ENCODE measurements around the gene COL1A2. TPM values are rescaled to one million over a fixed set of nuclear protein-coding genes. Genes with fewer than 3 reads are reported as not detected.

The COL1A2 gene
- total RNA-seq, 6 donors from 2014 or later: 40.0 to 607 (median 204) TPM

- H3K27me3 ChIP-seq: no peaks in the 10 kb centered on the region
- H3K9me3 ChIP-seq: no peaks in the 10 kb centered on the region
- no peak for ATAC-seq (ENCODE audit: low FRiP score in 2 of 2)
- H3K27ac ChIP-seq: no peak overlapping the region
- no peaks in the 10 kb centered on the region for H3K4me1 ChIP-seq
- TF ChIP-seq POLR2AphosphoS5 (IDR thresholded peaks at IDR 0.05) (no peak), POLR2A (IDR thresholded peaks at IDR 0.05) (no peak), EP300 (IDR thresholded peaks at IDR 0.05) (no peak)
- TF ChIP-seq, protein P1, sequence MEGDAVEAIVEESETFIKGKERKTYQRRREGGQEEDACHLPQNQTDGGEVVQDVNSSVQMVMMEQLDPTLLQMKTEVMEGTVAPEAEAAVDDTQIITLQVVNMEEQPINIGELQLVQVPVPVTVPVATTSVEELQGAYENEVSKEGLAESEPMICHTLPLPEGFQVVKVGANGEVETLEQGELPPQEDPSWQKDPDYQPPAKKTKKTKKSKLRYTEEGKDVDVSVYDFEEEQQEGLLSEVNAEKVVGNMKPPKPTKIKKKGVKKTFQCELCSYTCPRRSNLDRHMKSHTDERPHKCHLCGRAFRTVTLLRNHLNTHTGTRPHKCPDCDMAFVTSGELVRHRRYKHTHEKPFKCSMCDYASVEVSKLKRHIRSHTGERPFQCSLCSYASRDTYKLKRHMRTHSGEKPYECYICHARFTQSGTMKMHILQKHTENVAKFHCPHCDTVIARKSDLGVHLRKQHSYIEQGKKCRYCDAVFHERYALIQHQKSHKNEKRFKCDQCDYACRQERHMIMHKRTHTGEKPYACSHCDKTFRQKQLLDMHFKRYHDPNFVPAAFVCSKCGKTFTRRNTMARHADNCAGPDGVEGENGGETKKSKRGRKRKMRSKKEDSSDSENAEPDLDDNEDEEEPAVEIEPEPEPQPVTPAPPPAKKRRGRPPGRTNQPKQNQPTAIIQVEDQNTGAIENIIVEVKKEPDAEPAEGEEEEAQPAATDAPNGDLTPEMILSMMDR (IDR thresholded peaks at IDR 0.05): no peak
- 83 to 87% methylated on average over 4 of the region's 4 CpGs for WGBS, 2 donors
- no peak overlapping the region for H3K4me3 ChIP-seq
- no peak for DNase-seq
- H3K36me3 ChIP-seq: no peaks in the 10 kb centered on the region
These were observed 55.5 kb downstream of the COL1A2 start for GRCh38 chr7:94450044-94450697.

- no peak overlapping the region for H3K27ac ChIP-seq
- DNase-seq: no peak
- TF ChIP-seq EP300 (IDR thresholded peaks at IDR 0.05) (no peak), POLR2A (IDR thresholded peaks at IDR 0.05) (no peak), POLR2AphosphoS5 (IDR thresholded peaks at IDR 0.05) (no peak)
- TF ChIP-seq, protein P1 (IDR thresholded peaks at IDR 0.05): no peak
- WGBS, 2 donors: 63 to 72% methylated on average over 4 of the region's 4 CpGs
- H3K27me3 ChIP-seq: no peaks in the 10 kb centered on the region
- H3K9me3 ChIP-seq: no peaks in the 10 kb centered on the region
- no peaks in the 10 kb centered on the region for H3K36me3 ChIP-seq
- no peak overlapping the region for H3K4me3 ChIP-seq
- no peaks in the 10 kb centered on the region for H3K4me1 ChIP-seq
- no peak for ATAC-seq (ENCODE audit: low FRiP score in 2 of 2)
These were observed 56.5 kb downstream of the COL1A2 start for GRCh38 chr7:94451187-94451586.

- Histone ChIP-seq H3K9me3 (no peaks in the 10 kb centered on the region), H3K36me3 (no peaks in the 10 kb centered on the region), H3K27me3 (no peaks in the 10 kb centered on the region), H3K27ac (peak overlapping the region in 1 of 4 donors; percentile 21), H3K4me3 (peak overlapping the region in 1 of 4 donors; percentile 24), H3K4me1 (no peaks in the 10 kb centered on the region)
- WGBS, 2 donors: 39 to 58% methylated on average over 2 to 3 of the region's 3 CpGs
- ATAC-seq (ENCODE audit: low FRiP score in 2 of 2): peak in 1 of 2 donors; percentile 14
- TF ChIP-seq POLR2A (IDR thresholded peaks at IDR 0.05) (no peak), EP300 (IDR thresholded peaks at IDR 0.05) (no peak), POLR2AphosphoS5 (IDR thresholded peaks at IDR 0.05) (no peak)
- TF ChIP-seq, protein P1 (IDR thresholded peaks at IDR 0.05): no peak
- DNase-seq: peak in 1 of 2 donors; percentile 45
These were observed 57.5 kb downstream of the COL1A2 start for GRCh38 chr7:94452239-94452638.

GRCh38 chr7:94453898-94454297, 59.2 kb downstream of the COL1A2 start:
- Histone ChIP-seq H3K4me1 (no peaks in the 10 kb centered on the region), H3K36me3 (no peaks in the 10 kb centered on the region), H3K4me3 (no peak overlapping the region), H3K27ac (no peak overlapping the region), H3K9me3 (no peaks in the 10 kb centered on the region), H3K27me3 (no peaks in the 10 kb centered on the region)
- ATAC-seq (ENCODE audit: low FRiP score in 2 of 2) (no peak), DNase-seq (no peak)
- TF ChIP-seq POLR2AphosphoS5 (IDR thresholded peaks at IDR 0.05) (no peak), EP300 (IDR thresholded peaks at IDR 0.05) (no peak), POLR2A (IDR thresholded peaks at IDR 0.05) (no peak)
- TF ChIP-seq, protein P1 (IDR thresholded peaks at IDR 0.05): no peak
- WGBS, 2 donors: 51 to 61% methylated on average over 2 of the region's 2 CpGs

DNA sequence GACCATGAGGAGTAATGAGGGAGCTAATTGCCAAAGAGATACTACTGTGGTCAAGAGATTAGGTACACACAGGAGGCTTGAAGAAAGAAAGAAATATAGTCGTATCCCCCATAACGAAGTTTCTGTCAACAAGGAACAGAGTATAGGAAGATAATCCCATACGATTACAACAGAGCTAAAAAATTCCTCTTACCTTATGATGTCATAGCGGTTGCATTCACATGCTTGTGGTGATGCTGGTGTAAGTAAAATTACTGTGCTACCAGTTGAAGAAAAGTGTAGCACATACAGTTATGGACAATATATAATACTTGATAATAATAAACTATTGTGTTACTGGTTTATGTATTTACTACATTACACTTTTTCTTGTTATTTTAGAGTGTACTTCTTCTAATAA, 63.3 kb downstream of the COL1A2 start:
- H3K36me3 ChIP-seq: no peaks in the 10 kb centered on the region
- no peak for DNase-seq
- no peak for TF ChIP-seq EP300 (IDR thresholded peaks at IDR 0.05)
- TF ChIP-seq POLR2AphosphoS5 (IDR thresholded peaks at IDR 0.05): no peak
- TF ChIP-seq POLR2A (IDR thresholded peaks at IDR 0.05): no peak
- TF ChIP-seq, protein P1 (IDR thresholded peaks at IDR 0.05): no peak
- H3K27ac ChIP-seq: no peak overlapping the region
- no peak overlapping the region for H3K4me3 ChIP-seq
- H3K27me3 ChIP-seq: no peaks in the 10 kb centered on the region
- H3K4me1 ChIP-seq: no peaks in the 10 kb centered on the region
- H3K9me3 ChIP-seq: no peaks in the 10 kb centered on the region
- 93 to 94% methylated on average over 4 of the region's 4 CpGs for WGBS, 2 donors
- no peak for ATAC-seq (ENCODE audit: low FRiP score in 2 of 2)
